Measurements from ENCODE around the gene SMARCC2.

Gene SMARCC2

GRCh38 chr12:56158029-56158925 lies 31.0 kb downstream of the SMARCC2 start, which contains the start of gene MYL6 (continued):
- TF ChIP-seq ZNF274 (IDR thresholded peaks at IDR 0.05; ENCODE audit: low read length) (no peak), ZNF274 (tag by site-specific recombination; IDR thresholded peaks at IDR 0.05; ENCODE audit: borderline replicate concordance) (no peak), BCL11A (tag by site-specific recombination; IDR thresholded peaks at IDR 0.05; ENCODE audit: low read depth) (peak; percentile 72; the same call in 1 of the 2 replicates), ZNF423 (tag by site-specific recombination; IDR thresholded peaks at IDR 0.05) (peak; percentile 71), PRDM4 (tag by site-specific recombination; IDR thresholded peaks at IDR 0.05) (peak; percentile 66; the same call in 1 of the 2 replicates), ZBTB10 (tag by site-specific recombination; IDR thresholded peaks at IDR 0.05) (peak; percentile 83), ZNF701 (tag by site-specific recombination; IDR thresholded peaks at IDR 0.05) (no peak), ZNF555 (tag by site-specific recombination; conservative IDR thresholded peaks at IDR 0.05) (no peak), ZNF560 (tag by site-specific recombination; IDR thresholded peaks at IDR 0.05; ENCODE audit: borderline replicate concordance) (no peak), ZBTB1 (tag by site-specific recombination; IDR thresholded peaks at IDR 0.05) (peak; percentile 82; the same call in 1 of the 2 replicates), ZNF629 (tag by site-specific recombination; IDR thresholded peaks at IDR 0.05) (peak; percentile 96), GLIS1 (tag by site-specific recombination; IDR thresholded peaks at IDR 0.05) (no peak; the same call in 1 of the 2 replicates), ZNF777 (tag by site-specific recombination; IDR thresholded peaks at IDR 0.05; ENCODE audit: borderline replicate concordance) (no peak; the same call in 1 of the 2 replicates), ZNF558 (tag by site-specific recombination; IDR thresholded peaks at IDR 0.05) (peak; percentile 65; the same call in 1 of the 2 replicates), ZFP37 (tag by site-specific recombination; IDR thresholded peaks at IDR 0.05) (peak; percentile 97), ZNF394 (tag by site-specific recombination; IDR thresholded peaks at IDR 0.05; ENCODE audit: borderline replicate concordance) (peak; percentile 28), ZNF639 (tag by site-specific recombination; IDR thresholded peaks at IDR 0.05) (peak; percentile 92), ZNF280D (tag by site-specific recombination; IDR thresholded peaks at IDR 0.05) (peak; percentile 85; the same call in 1 of the 2 replicates), ZBTB21 (tag by site-specific recombination; IDR thresholded peaks at IDR 0.05) (peak; percentile 96), ZNF202 (tag by site-specific recombination; IDR thresholded peaks at IDR 0.05; ENCODE audit: borderline replicate concordance) (no peak), KLF9 (tag by site-specific recombination; IDR thresholded peaks at IDR 0.05; ENCODE audit: low read depth) (peak; percentile 80), HOXD13 (CRISPR knock-in tag; IDR thresholded peaks at IDR 0.05; ENCODE audit: borderline replicate concordance) (no peak), ZNF510 (tag by site-specific recombination; IDR thresholded peaks at IDR 0.05; ENCODE audit: insufficient replicate concordance) (no peak), ZNF48 (tag by site-specific recombination; IDR thresholded peaks at IDR 0.05) (no peak), PBX3 (CRISPR knock-in tag; IDR thresholded peaks at IDR 0.05) (no peak), ZNF529 (tag by site-specific recombination; IDR thresholded peaks at IDR 0.05; ENCODE audit: insufficient replicate concordance) (no peak), ZNF623 (tag by site-specific recombination; IDR thresholded peaks at IDR 0.05) (no peak)

Measured in HEK293 (cell line).